ENCODE measurements around the gene CDH12. TPM values are rescaled to one million over a fixed set of nuclear protein-coding genes. Genes with fewer than 3 reads are reported as not detected.

Gene CDH12
- total and polyA plus RNA-seq, 2 donors (not counting 3 experiments of a cell fraction or from before 2014, with no cell fraction given): 0.03 TPM; not detected in 1

- ChIA-PET CTCF (no interaction called here), POLR2A (no interaction called here)
- H2AFZ ChIP-seq (ENCODE audit: low read depth, low read length): no peak overlapping the region
- no peaks in the 10 kb centered on the region for H3K27me3 ChIP-seq (ENCODE audit: control insufficient read depth in 2 of 2, insufficient read depth in 2 of 2, low read length in 2 of 2)
- no TSS peak for BruUV-seq (replicated peaks)
- H3K9me3 ChIP-seq (replicated peaks; ENCODE audit: control insufficient read depth, insufficient read depth, low read length): no peaks in the 10 kb centered on the region
- DNase-seq (ENCODE audit: low read depth, low spot score) (no peak), FAIRE-seq (no peak)
- TF ChIP-seq FOS (IDR thresholded peaks at IDR 0.05; ENCODE audit: borderline replicate concordance, insufficient read depth, low read length) (no peak), JUN (IDR thresholded peaks at IDR 0.05; ENCODE audit: borderline replicate concordance, insufficient read depth, insufficient read length, low read depth) (no peak), CTCF (IDR thresholded peaks at IDR 0.05; ENCODE audit: extremely low read depth in 1 of 2, insufficient read depth in 1 of 2, low read depth in 1 of 2, low read length in 2 of 2) (no peak), MAX (IDR thresholded peaks at IDR 0.05; ENCODE audit: insufficient read depth, insufficient read length) (no peak), POLR2A (IDR thresholded peaks at IDR 0.05; ENCODE audit: low read depth, low read length) (no peak), GATA2 (IDR thresholded peaks at IDR 0.05; ENCODE audit: insufficient read depth, insufficient read length, low read depth, low read length) (no peak), POLR2AphosphoS5 (IDR thresholded peaks at IDR 0.05; ENCODE audit: insufficient read depth, low read depth, low read length) (no peak), MYC (IDR thresholded peaks at IDR 0.05; ENCODE audit: low read depth, low read length) (no peak), EZH2 (IDR thresholded peaks at IDR 0.05; ENCODE audit: borderline replicate concordance, low read depth, low read length, severe bottlenecking) (no peak)
- no peaks in the 10 kb centered on the region for H4K20me1 ChIP-seq (replicated peaks; ENCODE audit: control insufficient read depth, extremely low read depth, insufficient read depth, low read length)
- no peak overlapping the region for H3K9ac ChIP-seq (replicated peaks; ENCODE audit: extremely low read depth, insufficient read depth, low read length)
- no peaks in the 10 kb centered on the region for H3K36me3 ChIP-seq (ENCODE audit: control insufficient read depth in 2 of 2, extremely low read depth in 1 of 2, insufficient read depth in 2 of 2, low read length in 2 of 2)
- H3K4me3 ChIP-seq (replicated peaks in 1 of 3; ENCODE audit: insufficient read depth in 1 of 3, low read depth in 1 of 3, low read length in 3 of 3): no peak overlapping the region
- intact Hi-C loops (cut with micrococcal nuclease) (no loop called here), dilution Hi-C loops (cut with MboI; ENCODE audit: extremely low pct_ligation_motif_present, low sequenced_read_pairs) (no loop called here)
- H3K9me1 ChIP-seq (replicated peaks; ENCODE audit: control insufficient read depth, extremely low read depth, insufficient read depth, low read length): peaks cover 2% of the 10 kb centered on the region
- H3K4me2 ChIP-seq (ENCODE audit: insufficient read depth, low read length): no peak overlapping the region
- no peaks in the 10 kb centered on the region for H3K4me1 ChIP-seq (ENCODE audit: control insufficient read depth, extremely low read depth, insufficient read depth, low read length)
- no peak overlapping the region for H3K27ac ChIP-seq (ENCODE audit: insufficient read depth, low read depth, low read length)
- H3K79me2 ChIP-seq (ENCODE audit: control insufficient read depth, insufficient read depth, low read length): no peaks in the 10 kb centered on the region
These were observed 275.4 kb downstream of the CDH12 start for GRCh38 chr5:22577711-22578110.

All from endothelial cell of umbilical vein (primary cell).